Raji (cell line): Measurements from ENCODE around the gene MAPK14.

Experiments used
- POLR2A ChIP-seq: IDR thresholded peaks from 2 replicates; pipeline ENCODE4 v1.6.1; 2011; ENCODE audit warnings: low read depth, low read length, control low read depth; ENCODE audit not compliant: insufficient read depth

The MAPK14 gene

GRCh38 chr6:36056178-36056577 lies 28.6 kb downstream of the MAPK14 start:
- no peak for TF ChIP-seq POLR2A

- TF ChIP-seq POLR2A = no peak
These were observed 33.6 kb downstream of the MAPK14 start for GRCh38 chr6:36061236-36061635.

- no peak for TF ChIP-seq POLR2A
These were observed 34.6 kb downstream of the MAPK14 start for GRCh38 chr6:36062247-36062646.

DNA sequence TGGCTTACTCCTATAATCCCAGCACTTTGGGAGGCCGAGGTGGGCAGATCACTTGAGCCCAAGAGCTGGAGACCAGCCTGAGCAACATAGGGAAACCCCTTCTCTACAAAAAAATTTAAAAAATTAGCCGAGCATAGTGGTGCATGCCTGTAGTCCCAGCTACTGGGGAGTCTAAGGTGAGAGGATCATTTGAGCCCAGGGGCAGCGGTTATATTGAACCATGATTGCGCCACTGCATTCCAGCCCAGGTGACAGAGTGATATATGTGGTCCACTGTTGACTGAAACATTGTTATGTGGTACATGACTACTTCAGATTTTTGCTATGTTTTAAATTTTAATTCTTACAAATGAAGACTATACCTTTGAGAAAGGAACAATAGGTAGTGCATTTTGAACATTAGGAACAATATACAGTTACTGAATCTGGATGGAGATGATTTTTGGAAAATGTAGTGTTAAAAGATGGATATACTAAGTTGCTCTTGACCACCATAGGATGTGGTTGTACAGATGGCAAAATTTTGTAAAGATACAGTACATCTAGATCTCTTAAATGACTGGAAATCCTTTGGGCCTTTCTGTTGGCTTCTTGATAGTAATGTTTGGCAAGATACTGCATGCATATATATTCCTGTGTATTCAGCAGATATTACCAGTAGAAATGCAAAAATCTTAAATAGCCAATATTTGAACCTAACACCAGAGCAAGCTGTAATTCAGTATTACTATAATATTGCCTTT lies 35.9 kb downstream of the MAPK14 start:
- TF ChIP-seq POLR2A = no peak

- TF ChIP-seq POLR2A = no peak
These were observed 37.3 kb downstream of the MAPK14 start for GRCh38 chr6:36064770-36065396.

DNA sequence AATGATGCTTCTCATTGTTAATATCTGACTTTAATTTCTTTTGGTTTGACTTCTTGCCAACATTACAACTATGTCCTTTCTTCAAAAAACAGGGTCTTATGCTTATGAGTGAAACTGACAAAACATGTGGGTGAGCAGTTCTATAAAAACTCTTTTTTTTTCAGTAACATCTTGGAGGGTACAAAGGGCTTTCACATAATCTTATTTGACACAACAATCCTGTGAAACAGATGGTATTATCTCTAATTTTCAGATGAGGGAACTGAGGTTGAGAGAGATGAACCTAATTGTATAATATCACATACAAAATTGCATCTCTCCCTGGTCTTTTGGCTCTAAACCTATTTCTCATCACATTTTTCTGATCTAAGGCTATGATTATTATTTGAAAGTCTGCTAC lies 38.3 kb downstream of the MAPK14 start:
- no peak for TF ChIP-seq POLR2A

DNA sequence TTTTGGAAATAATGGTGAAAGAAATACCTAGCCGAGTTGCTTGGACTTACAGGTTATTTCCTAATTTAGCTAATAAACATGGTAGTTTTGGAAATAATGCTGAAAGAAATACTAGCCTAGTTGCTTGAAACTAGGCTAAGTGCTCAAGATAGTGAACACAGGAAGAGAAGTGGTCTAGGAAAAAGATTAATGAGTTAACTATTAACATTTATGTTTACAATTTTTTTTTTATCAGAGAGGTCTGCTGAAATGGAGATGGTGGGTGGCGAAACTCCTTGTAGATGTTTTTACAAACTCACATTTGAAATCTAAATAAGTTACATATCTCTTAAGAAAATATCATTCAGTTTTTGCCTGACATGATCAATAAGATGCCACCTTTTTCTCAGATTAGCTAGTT lies 39.2 kb downstream of the MAPK14 start:
- no peak for TF ChIP-seq POLR2A

- TF ChIP-seq POLR2A = no peak
These were observed 39.9 kb downstream of the MAPK14 start for GRCh38 chr6:36067374-36068011.

DNA sequence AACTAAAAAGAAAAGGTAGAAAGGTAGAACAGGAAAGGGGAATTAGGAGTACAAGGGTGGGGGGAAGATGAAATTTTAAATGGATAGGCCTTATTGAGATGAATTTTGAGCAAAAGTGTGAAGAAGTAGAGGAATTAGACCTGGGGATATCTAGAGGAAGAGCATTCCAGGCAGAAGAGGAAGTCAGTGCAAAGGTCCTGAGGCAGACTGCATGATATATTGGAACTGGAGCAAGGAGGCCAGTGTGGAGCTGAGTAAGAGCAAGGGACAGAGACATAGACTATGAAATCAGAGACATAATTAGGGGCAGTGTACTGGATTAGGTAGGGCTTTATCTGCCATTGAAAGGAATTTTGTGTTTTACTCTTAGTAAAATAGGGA lies 40.4 kb downstream of the MAPK14 start:
- TF ChIP-seq POLR2A = no peak

- TF ChIP-seq POLR2A = no peak
These were observed 41.0 kb downstream of the MAPK14 start for GRCh38 chr6:36068586-36068985.

- no peak for TF ChIP-seq POLR2A
These were observed 42.0 kb downstream of the MAPK14 start for GRCh38 chr6:36069573-36069972.

GRCh38 chr6:36070252-36070651 lies 42.6 kb downstream of the MAPK14 start:
- no peak for TF ChIP-seq POLR2A

GRCh38 chr6:36071281-36071680 lies 43.7 kb downstream of the MAPK14 start:
- no peak for TF ChIP-seq POLR2A

DNA sequence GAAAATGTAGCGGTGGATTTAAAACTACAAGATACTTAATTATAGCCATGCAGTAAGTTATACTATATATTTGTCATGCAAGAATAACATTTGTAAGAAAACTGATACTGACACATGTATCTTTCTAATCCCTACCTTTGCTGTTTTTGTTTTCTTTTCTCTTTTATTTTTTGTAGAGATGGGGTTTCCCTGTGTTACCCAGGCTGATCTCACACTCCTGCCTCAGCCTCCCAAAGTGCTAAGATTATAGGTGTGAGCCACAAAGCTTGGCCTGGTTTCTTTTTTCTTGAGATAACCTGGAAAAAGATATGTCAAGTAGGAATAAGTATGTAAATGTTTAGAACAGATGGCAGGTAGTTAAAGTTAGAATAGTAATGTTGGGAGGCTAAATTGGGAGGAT lies 44.1 kb downstream of the MAPK14 start:
- no peak for TF ChIP-seq POLR2A

- no peak for TF ChIP-seq POLR2A
These were observed 45.1 kb downstream of the MAPK14 start for GRCh38 chr6:36072681-36073080.

DNA sequence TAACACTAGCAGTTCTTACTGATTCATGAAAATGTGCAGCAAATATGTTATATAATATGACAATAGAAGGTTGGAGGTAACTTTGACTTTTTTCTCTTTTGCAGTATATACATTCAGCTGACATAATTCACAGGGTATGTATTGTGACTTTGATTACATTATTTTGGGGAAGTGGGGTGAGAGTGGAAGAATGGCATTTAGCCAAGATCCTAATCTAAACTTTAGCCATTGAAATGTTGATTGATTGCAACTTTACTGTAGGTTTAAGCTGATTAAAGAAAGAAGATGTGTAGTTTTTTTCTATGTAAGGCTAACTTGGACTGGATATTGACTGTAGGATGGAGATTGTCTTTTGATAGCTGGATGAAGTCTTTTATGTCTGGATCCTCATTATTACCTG lies 46.0 kb downstream of the MAPK14 start:
- no peak for TF ChIP-seq POLR2A
